Measurements from ENCODE around the gene STK40. TPM values are rescaled to one million over a fixed set of nuclear protein-coding genes. Genes with fewer than 3 reads are reported as not detected.

STK40 gene
- total and polyA plus RNA-seq, 9 of the 15 experiments (the other 6 are each of a cell fraction or from before 2014, with no cell fraction given): 0.69 to 94.3 (median 39.1) TPM

DNA sequence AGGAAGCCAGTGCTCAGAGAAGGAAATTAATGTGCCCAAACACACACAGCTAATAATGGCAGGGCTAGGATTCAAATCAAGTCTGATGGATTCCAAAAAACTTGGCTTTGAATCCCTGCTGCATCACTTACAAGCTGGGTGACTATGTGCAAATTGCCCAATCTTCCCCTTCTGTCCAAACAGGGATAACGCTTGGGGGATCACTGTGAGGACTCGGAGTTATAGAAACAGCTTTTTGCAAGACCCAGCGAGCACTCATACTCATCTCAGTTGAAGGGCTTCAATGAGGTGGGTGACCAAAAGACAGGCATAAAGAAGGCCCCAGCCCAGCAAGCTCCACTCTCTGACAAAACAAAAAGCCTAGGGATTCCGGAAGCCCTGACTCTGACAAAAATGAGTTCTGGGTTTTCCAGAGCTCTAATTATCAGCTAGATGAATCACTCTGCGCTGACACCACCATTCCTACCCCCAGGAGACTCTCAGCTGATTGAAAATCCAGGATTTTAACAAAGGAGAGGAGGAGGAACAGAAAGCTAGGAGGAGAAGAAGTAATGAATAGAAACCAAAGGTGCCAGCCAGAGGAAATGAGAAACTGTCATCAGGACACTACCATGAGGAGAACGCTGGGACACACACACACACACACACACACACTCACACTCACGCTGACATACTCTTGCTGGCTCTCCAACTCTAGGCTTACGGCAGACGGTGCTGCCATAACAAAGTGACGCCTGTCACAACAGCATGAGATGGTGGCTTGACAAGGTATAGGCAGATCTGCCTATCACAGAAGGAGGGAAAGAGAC lies 1.6 kb upstream of the STK40 start (continued):
- TF ChIP-seq OTX1 (CRISPR knock-in tag; IDR thresholded peaks at IDR 0.05): peak; percentile 70; the same call in 1 of the 2 replicates
- no peak for TF ChIP-seq BMI1 (IDR thresholded peaks at IDR 0.05; ENCODE audit: low read length)
- TF ChIP-seq, protein P1, sequence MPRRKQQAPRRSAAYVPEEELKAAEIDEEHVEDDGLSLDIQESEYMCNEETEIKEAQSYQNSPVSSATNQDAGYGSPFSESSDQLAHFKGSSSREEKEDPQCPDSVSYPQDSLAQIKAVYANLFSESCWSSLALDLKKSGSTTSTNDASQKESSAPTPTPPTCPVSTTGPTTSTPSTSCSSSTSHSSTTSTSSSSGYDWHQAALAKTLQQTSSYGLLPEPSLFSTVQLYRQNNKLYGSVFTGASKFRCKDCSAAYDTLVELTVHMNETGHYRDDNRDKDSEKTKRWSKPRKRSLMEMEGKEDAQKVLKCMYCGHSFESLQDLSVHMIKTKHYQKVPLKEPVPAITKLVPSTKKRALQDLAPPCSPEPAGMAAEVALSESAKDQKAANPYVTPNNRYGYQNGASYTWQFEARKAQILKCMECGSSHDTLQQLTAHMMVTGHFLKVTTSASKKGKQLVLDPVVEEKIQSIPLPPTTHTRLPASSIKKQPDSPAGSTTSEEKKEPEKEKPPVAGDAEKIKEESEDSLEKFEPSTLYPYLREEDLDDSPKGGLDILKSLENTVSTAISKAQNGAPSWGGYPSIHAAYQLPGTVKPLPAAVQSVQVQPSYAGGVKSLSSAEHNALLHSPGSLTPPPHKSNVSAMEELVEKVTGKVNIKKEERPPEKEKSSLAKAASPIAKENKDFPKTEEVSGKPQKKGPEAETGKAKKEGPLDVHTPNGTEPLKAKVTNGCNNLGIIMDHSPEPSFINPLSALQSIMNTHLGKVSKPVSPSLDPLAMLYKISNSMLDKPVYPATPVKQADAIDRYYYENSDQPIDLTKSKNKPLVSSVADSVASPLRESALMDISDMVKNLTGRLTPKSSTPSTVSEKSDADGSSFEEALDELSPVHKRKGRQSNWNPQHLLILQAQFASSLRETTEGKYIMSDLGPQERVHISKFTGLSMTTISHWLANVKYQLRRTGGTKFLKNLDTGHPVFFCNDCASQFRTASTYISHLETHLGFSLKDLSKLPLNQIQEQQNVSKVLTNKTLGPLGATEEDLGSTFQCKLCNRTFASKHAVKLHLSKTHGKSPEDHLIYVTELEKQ (CRISPR knock-in tag; IDR thresholded peaks at IDR 0.05): no peak
- no peak for TF ChIP-seq RHOXF2B (CRISPR knock-in tag; conservative IDR thresholded peaks at IDR 0.05)
- TF ChIP-seq FOXK1 (CRISPR knock-in tag; IDR thresholded peaks at IDR 0.05; ENCODE audit: borderline replicate concordance): no peak
- no peak for TF ChIP-seq PHF21A (IDR thresholded peaks at IDR 0.05; ENCODE audit: borderline replicate concordance, low read depth)
- TF ChIP-seq, protein P2, sequence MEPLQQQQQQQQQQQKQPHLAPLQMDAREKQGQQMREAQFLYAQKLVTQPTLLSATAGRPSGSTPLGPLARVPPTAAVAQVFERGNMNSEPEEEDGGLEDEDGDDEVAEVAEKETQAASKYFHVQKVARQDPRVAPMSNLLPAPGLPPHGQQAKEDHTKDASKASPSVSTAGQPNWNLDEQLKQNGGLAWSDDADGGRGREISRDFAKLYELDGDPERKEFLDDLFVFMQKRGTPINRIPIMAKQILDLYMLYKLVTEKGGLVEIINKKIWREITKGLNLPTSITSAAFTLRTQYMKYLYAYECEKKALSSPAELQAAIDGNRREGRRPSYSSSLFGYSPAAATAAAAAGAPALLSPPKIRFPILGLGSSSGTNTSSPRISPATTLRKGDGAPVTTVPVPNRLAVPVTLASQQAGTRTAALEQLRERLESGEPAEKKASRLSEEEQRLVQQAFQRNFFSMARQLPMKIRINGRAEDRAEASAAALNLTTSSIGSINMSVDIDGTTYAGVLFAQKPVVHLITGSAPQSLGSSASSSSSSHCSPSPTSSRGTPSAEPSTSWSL (CRISPR knock-in tag; IDR thresholded peaks at IDR 0.05; ENCODE audit: borderline replicate concordance): no peak
- TF ChIP-seq, protein P3, sequence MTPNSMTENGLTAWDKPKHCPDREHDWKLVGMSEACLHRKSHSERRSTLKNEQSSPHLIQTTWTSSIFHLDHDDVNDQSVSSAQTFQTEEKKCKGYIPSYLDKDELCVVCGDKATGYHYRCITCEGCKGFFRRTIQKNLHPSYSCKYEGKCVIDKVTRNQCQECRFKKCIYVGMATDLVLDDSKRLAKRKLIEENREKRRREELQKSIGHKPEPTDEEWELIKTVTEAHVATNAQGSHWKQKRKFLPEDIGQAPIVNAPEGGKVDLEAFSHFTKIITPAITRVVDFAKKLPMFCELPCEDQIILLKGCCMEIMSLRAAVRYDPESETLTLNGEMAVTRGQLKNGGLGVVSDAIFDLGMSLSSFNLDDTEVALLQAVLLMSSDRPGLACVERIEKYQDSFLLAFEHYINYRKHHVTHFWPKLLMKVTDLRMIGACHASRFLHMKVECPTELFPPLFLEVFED (CRISPR knock-in tag; conservative IDR thresholded peaks at IDR 0.05): peak; percentile 89; the same call in 1 of the 2 replicates
- no peak for TF ChIP-seq ZNF830 (CRISPR knock-in tag; IDR thresholded peaks at IDR 0.05)
- 0 out of 2 replicates have a peak, but pooled peaks have one; percentile 28 for TF ChIP-seq MXI1 (IDR thresholded peaks at IDR 0.05; ENCODE audit: low read depth, low read length)
- TF ChIP-seq ZNF274 (IDR thresholded peaks at IDR 0.05; ENCODE audit: borderline replicate concordance, low read depth, low read length): no peak
- TF ChIP-seq, protein P4, sequence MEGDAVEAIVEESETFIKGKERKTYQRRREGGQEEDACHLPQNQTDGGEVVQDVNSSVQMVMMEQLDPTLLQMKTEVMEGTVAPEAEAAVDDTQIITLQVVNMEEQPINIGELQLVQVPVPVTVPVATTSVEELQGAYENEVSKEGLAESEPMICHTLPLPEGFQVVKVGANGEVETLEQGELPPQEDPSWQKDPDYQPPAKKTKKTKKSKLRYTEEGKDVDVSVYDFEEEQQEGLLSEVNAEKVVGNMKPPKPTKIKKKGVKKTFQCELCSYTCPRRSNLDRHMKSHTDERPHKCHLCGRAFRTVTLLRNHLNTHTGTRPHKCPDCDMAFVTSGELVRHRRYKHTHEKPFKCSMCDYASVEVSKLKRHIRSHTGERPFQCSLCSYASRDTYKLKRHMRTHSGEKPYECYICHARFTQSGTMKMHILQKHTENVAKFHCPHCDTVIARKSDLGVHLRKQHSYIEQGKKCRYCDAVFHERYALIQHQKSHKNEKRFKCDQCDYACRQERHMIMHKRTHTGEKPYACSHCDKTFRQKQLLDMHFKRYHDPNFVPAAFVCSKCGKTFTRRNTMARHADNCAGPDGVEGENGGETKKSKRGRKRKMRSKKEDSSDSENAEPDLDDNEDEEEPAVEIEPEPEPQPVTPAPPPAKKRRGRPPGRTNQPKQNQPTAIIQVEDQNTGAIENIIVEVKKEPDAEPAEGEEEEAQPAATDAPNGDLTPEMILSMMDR (IDR thresholded peaks at IDR 0.05 in 2 of 3, conservative IDR thresholded peaks at IDR 0.05 in 1 of 3; ENCODE audit: insufficient read depth in 2 of 3, low read depth in 1 of 3, low read length in 3 of 3): 0 out of 6 replicates have a peak, but pooled peaks of 1 of the 3 experiments have one; percentile 2
- no peak for TF ChIP-seq ZBTB7A (IDR thresholded peaks at IDR 0.05; ENCODE audit: borderline replicate concordance, control insufficient read depth, low read depth, low read length)
- TF ChIP-seq KAT8 (IDR thresholded peaks at IDR 0.05; ENCODE audit: low read depth): no peak
